HuH-7.5 (cell line): ENCODE results near the gene TEAD3.
A peak's percentile ranks its signal among the peaks of the same experiment; 100 is the strongest.
"Not testable (repeated sequence)": the region's sequence is repeated elsewhere in the genome, so short reads cannot be mapped to it uniquely, and the experiment has no call there.

Experiments
- DNase-seq: peaks from one replicate; pipeline ENCODE4 v3.0.0; 2011; ENCODE audit warnings: low spot score

The TEAD3 gene

GRCh38 chr6:35496841-35497570, at the start of gene TEAD3:
TEAD3 (minus strand) TSS chr6:35497079.
- peak; percentile 84 for DNase-seq

- DNase-seq = no peak
Measured at GRCh38 chr6:35544769-35545361, 48.0 kb upstream of the TEAD3 start.

- no peak for DNase-seq
Measured at GRCh38 chr6:35543459-35544193, 46.7 kb upstream of the TEAD3 start.

- no peak for DNase-seq
Measured at GRCh38 chr6:35541836-35542235, 45.0 kb upstream of the TEAD3 start.

GRCh38 chr6:35539223-35539622, 42.3 kb upstream of the TEAD3 start:
- DNase-seq = no peak

GRCh38 chr6:35535847-35536246, 39.0 kb upstream of the TEAD3 start:
- not testable (repeated sequence) for DNase-seq

- no peak for DNase-seq
Measured at GRCh38 chr6:35534407-35535170, 37.7 kb upstream of the TEAD3 start.

GRCh38 chr6:35533981-35534380, 37.1 kb upstream of the TEAD3 start:
- no peak for DNase-seq

- no peak for DNase-seq
Measured at GRCh38 chr6:35532126-35532525, 35.2 kb upstream of the TEAD3 start.

- DNase-seq = no peak
Measured at GRCh38 chr6:35524380-35525020, 27.6 kb upstream of the TEAD3 start.

GRCh38 chr6:35522660-35523658, 26.1 kb upstream of the TEAD3 start:
- DNase-seq = peak; percentile 75

- DNase-seq = no peak
Measured at GRCh38 chr6:35522151-35522550, 25.3 kb upstream of the TEAD3 start.

GRCh38 chr6:35521235-35521634, 24.4 kb upstream of the TEAD3 start:
- no peak for DNase-seq

- DNase-seq = no peak
Measured at GRCh38 chr6:35519313-35520015, 22.6 kb upstream of the TEAD3 start.

GRCh38 chr6:35518566-35519312, 21.9 kb upstream of the TEAD3 start:
- DNase-seq = no peak

GRCh38 chr6:35517978-35518377, 21.1 kb upstream of the TEAD3 start:
- DNase-seq = not testable (repeated sequence)

GRCh38 chr6:35516712-35517111, 19.8 kb upstream of the TEAD3 start:
- DNase-seq = no peak

GRCh38 chr6:35515939-35516338, 19.1 kb upstream of the TEAD3 start:
- not testable (repeated sequence) for DNase-seq

- no peak for DNase-seq
Measured at GRCh38 chr6:35514587-35514986, 17.7 kb upstream of the TEAD3 start.
